ENCODE measurements around the gene MIPOL1. TPM values are rescaled to one million over a fixed set of nuclear protein-coding genes. Genes with fewer than 3 reads are reported as not detected.

The MIPOL1 gene
- total and polyA plus RNA-seq, 9 of the 15 experiments (the other 6 are each of a cell fraction or from before 2014, with no cell fraction given) = 6.7 to 21.9 (median 12.4) TPM

- TF ChIP-seq, protein P1, sequence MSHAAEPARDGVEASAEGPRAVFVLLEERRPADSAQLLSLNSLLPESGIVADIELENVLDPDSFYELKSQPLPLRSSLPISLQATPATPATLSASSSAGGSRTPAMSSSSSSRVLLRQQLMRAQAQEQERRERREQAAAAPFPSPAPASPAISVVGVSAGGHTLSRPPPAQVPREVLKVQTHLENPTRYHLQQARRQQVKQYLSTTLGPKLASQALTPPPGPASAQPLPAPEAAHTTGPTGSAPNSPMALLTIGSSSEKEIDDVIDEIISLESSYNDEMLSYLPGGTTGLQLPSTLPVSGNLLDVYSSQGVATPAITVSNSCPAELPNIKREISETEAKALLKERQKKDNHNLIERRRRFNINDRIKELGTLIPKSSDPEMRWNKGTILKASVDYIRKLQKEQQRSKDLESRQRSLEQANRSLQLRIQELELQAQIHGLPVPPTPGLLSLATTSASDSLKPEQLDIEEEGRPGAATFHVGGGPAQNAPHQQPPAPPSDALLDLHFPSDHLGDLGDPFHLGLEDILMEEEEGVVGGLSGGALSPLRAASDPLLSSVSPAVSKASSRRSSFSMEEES (CRISPR knock-in tag; IDR thresholded peaks at IDR 0.05) = peak; percentile 34; the same call in 1 of the 2 replicates
- TF ChIP-seq PHTF2 (CRISPR knock-in tag; IDR thresholded peaks at IDR 0.05) (peak; percentile 81), CTBP1 (IDR thresholded peaks at IDR 0.05; ENCODE audit: borderline replicate concordance) (no peak), FOXJ3 (CRISPR knock-in tag; IDR thresholded peaks at IDR 0.05) (no peak), ELF1 (tag; IDR thresholded peaks at IDR 0.05) (no peak; the same call in 1 of the 2 replicates), TCF7L2 (IDR thresholded peaks at IDR 0.05; ENCODE audit: low read depth, low read length) (no peak), MXI1 (IDR thresholded peaks at IDR 0.05; ENCODE audit: low read depth, low read length) (no peak), TEAD2 (tag; IDR thresholded peaks at IDR 0.05) (peak; percentile 91), KLF6 (CRISPR knock-in tag; IDR thresholded peaks at IDR 0.05; ENCODE audit: borderline replicate concordance) (peak; percentile 98), SPI1 (IDR thresholded peaks at IDR 0.05; ENCODE audit: borderline replicate concordance, low read depth, low read length) (no peak), RUNX1 (IDR thresholded peaks at IDR 0.05; ENCODE audit: low read depth) (no peak), XRCC5 (IDR thresholded peaks at IDR 0.05; ENCODE audit: low read depth, low read length) (no peak), ZNF41 (CRISPR knock-in tag; conservative IDR thresholded peaks at IDR 0.05) (peak; percentile 92)
- TF ChIP-seq, protein P2, sequence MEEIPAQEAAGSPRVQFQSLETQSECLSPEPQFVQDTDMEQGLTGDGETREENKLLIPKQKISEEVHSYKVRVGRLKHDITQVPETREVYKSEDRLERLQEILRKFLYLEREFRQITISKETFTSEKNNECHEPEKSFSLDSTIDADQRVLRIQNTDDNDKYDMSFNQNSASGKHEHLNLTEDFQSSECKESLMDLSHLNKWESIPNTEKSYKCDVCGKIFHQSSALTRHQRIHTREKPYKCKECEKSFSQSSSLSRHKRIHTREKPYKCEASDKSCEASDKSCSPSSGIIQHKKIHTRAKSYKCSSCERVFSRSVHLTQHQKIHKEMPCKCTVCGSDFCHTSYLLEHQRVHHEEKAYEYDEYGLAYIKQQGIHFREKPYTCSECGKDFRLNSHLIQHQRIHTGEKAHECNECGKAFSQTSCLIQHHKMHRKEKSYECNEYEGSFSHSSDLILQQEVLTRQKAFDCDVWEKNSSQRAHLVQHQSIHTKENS (CRISPR knock-in tag; IDR thresholded peaks at IDR 0.05) = no peak
- TF ChIP-seq, protein P3, sequence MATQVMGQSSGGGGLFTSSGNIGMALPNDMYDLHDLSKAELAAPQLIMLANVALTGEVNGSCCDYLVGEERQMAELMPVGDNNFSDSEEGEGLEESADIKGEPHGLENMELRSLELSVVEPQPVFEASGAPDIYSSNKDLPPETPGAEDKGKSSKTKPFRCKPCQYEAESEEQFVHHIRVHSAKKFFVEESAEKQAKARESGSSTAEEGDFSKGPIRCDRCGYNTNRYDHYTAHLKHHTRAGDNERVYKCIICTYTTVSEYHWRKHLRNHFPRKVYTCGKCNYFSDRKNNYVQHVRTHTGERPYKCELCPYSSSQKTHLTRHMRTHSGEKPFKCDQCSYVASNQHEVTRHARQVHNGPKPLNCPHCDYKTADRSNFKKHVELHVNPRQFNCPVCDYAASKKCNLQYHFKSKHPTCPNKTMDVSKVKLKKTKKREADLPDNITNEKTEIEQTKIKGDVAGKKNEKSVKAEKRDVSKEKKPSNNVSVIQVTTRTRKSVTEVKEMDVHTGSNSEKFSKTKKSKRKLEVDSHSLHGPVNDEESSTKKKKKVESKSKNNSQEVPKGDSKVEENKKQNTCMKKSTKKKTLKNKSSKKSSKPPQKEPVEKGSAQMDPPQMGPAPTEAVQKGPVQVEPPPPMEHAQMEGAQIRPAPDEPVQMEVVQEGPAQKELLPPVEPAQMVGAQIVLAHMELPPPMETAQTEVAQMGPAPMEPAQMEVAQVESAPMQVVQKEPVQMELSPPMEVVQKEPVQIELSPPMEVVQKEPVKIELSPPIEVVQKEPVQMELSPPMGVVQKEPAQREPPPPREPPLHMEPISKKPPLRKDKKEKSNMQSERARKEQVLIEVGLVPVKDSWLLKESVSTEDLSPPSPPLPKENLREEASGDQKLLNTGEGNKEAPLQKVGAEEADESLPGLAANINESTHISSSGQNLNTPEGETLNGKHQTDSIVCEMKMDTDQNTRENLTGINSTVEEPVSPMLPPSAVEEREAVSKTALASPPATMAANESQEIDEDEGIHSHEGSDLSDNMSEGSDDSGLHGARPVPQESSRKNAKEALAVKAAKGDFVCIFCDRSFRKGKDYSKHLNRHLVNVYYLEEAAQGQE (IDR thresholded peaks at IDR 0.05; ENCODE audit: borderline replicate concordance) = peak; percentile 98
- TF ChIP-seq, protein P3 (CRISPR knock-in tag; IDR thresholded peaks at IDR 0.05; ENCODE audit: low read depth) = 0 out of 2 replicates have a peak, but pooled peaks have one; percentile 59
Observed at GRCh38 chr14:37167151-37168047, 30.3 kb upstream of the MIPOL1 start (continued).

All from K562 (cell line).